Subcutaneous adipose tissue (tissue), 4 donors: ENCODE results near the gene ASPSCR1. TPM values are rescaled to one million over a fixed set of nuclear protein-coding genes. Genes with fewer than 3 reads are reported as not detected.

Experiments
- total RNA-seq, 4 donors: library from RNA; depleted of rRNA; stranded (reverse); fragments of >200 nt; gene quantifications; one replicate each; pipeline ENCODE4 v1.1.0, GENCODE V29; 2016
- TF ChIP-seq, protein P1 (sequence below): fragments of 450-650 bp; IDR thresholded peaks from one replicate; pipeline ENCODE4 v1.5.1; 2016; ENCODE audit warnings: low read depth, mild to moderate bottlenecking, control low read depth, antibody characterized with exemption, moderate library complexity

The ASPSCR1 gene
- total RNA-seq, 4 donors from 2014 or later, result 8.2 to 30.1 (median 18.1) TPM

DNA sequence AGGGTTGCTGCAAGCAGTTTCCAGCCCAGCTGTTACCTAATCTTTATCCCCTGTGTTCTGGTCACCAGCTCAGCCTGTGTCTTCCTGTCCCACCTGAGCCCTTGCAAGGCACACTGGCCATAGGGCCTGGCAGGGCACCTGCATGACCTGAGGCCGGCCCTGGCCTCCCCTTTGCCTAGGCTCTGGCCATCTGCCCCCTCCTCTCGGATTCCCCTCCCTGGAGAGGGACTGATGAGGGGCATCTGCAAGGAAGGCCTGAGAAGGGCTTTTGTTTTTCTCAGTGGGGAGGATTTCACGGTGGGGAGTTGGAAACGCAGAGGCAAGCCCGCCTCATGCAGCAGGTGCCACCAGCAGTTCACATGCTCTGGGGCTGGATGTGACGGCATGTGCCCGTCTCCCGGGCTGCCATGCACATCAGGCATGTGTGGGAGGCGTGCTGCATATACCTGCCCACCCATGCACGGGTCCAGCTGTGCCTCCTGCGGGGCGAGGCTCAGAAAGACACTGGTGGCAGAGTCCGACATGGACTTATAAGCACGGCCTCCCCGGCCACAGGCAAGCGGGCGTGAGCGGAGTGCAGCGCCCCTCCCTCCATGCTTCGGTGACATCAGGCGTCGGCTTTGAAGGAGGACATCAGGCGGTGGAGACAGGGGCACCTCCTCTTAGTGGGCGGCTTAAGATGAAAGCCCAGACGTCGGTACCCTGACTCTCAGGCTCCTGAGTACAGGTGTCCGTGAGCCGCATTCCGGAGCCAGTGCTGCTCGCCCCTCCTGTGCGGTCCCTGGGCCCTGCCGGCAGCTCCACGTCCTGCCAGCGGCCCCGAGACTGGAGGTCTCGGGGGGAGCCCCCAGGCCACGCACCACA, 16.5 kb downstream of the ASPSCR1 start:
- TF ChIP-seq, protein P1, sequence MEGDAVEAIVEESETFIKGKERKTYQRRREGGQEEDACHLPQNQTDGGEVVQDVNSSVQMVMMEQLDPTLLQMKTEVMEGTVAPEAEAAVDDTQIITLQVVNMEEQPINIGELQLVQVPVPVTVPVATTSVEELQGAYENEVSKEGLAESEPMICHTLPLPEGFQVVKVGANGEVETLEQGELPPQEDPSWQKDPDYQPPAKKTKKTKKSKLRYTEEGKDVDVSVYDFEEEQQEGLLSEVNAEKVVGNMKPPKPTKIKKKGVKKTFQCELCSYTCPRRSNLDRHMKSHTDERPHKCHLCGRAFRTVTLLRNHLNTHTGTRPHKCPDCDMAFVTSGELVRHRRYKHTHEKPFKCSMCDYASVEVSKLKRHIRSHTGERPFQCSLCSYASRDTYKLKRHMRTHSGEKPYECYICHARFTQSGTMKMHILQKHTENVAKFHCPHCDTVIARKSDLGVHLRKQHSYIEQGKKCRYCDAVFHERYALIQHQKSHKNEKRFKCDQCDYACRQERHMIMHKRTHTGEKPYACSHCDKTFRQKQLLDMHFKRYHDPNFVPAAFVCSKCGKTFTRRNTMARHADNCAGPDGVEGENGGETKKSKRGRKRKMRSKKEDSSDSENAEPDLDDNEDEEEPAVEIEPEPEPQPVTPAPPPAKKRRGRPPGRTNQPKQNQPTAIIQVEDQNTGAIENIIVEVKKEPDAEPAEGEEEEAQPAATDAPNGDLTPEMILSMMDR, result no peak

DNA sequence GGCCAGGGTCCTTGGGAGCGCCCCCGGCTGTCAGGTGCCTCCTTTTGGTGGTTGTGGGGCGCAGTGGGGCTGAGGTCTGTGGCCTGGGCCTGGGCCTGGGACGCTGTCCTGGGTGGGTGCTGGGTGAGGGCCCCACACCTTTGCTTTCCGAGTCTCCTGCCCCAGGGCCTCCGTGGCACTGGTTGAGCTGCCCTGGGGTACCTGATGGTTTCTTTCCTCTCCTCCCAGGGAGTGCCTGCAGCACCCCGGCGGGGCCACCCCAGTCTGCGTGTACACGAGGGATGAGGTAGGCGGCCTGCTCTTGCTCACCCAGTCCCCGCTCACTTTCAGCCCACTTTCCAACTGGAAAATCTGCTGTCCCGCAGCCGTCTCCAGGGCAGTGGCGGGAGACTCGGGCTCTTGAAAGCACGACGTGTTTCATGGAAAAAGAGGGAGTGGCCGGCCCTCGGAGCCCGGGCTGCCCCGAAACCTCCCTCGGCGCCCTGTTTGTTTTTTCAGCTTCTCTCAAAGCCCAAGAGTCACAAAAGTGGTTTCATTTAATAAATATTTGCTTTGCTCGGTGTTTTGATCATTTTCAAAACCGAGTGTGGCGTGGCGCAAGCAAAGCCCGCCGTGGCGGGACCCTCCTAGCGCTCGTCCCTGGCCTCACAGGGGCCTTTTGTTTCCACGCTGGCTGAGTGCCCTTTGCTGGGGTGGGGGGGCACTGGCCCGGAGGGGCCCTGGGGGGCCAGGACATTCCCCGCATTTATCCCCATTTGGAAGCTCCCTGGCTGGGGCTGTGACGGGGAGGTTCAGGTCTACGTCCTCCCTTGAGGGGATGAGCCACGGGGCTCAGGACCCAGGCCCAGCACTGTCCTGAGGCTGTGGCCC, 17.4 kb downstream of the ASPSCR1 start:
- TF ChIP-seq, protein P1, result no peak

DNA sequence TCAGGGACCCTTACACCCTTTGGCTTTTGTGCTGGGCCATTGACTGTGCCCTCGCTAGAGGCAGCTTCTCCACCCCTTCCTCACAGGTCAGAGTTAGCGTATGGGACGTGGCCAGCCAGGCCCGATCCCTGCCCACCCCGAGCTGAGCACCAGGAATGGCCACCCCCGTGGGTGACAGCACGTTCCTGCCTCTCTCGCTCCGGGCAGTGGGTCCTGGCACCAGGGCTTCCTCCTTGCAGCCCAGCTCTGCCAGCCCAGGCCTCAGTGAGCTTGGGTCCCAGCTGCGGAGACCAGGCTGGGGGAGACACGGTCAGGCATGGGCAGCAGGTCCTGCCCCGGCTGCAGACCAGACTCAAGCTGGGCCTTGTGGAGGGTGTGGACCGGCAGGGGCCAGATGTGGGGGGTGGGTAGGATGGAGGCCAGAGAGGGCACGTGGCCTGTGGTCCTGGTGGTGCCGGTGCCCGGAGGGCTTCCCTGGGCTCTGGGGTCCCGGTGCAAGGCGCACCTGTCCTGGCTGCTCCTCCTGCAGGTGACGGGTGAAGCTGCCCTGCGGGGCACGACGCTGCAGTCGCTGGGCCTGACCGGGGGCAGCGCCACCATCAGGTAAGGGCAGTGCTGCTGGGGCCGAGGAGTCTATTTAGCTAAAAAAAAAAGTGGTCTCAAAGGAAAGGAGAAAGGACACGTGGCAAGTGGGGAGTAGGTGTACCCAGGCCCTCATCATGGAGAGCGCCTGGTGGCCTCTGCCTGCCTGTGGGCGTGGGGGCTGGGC, 18.2 kb downstream of the ASPSCR1 start:
- TF ChIP-seq, protein P1, result no peak

DNA sequence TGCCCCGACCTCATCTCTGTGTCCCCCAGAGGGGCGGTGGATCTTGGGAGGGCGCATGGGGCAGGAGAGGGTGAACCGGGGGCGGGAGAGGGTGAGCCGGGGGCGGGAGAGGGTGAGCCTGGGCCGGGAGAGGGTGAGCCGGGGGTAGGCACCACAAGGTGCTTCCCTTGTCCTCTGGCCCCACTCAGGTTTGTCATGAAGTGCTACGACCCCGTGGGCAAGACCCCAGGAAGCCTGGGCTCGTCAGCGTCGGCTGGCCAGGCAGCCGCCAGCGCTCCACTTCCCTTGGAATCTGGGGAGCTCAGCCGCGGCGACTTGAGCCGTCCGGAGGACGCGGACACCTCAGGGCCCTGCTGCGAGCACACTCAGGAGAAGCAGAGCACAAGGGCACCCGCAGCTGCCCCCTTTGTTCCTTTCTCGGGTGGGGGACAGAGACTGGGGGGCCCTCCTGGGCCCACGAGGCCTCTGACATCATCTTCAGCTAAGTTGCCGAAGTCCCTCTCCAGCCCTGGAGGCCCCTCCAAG, 18.9 kb downstream of the ASPSCR1 start:
- TF ChIP-seq, protein P1, result no peak

DNA sequence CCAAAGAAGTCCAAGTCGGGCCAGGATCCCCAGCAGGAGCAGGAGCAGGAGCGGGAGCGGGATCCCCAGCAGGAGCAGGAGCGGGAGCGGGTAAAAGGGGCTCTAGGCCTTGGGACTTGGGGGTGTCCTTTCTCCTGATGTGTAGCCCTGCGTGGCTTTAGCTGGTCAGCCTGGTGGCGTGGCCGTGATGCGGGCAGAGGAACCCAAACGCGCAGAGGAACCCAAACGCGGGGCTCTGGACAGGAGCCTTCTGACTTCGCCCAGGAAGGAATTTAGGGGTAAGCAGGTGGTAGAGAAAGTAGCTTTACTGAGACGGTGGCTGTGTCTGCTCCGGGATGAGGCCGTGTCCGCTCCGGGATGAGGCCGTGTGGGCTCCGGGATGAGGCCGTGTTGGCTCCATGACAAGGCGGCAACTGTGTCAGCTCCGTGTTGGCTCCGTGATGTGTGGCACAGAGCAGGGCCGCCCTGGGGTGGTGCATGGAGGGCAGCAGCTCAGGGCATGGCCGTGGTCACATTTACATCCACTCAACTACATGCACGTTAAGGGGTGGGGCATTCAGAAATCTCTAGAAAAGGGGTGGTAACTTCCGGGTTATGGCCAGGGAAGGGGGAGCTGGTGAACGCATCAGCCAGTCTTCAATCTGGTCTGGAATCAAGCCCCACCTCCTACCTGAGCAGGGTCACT, 19.5 kb downstream of the ASPSCR1 start:
- TF ChIP-seq, protein P1, result no peak

DNA sequence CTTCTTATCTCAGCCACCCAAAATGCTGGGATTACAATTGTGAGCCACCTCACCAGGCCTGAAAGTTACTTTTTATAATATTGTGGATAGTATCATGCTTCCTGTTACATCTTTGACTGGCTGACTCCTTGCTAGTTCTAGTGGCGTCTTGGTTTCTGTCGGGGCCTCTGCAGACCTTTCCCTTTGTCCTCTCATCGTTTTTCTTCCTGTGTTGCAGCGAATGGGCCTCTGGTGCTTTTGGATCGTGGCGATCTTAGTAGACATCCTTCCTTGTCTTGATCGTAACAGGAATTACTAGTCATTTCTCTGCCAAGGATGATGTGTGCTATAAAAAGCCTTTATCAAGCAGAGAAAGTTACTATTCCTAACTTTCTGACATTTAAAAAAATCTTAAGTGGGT, 20.8 kb downstream of the ASPSCR1 start:
- TF ChIP-seq, protein P1, result no peak
